Keratinocyte (primary cell): Measurements from ENCODE around the gene GHRHR. TPM values are rescaled to one million over a fixed set of nuclear protein-coding genes. Genes with fewer than 3 reads are reported as not detected.

Experiments used
- DNase-seq: peaks from one replicate; pipeline ENCODE4 v3.0.0-alpha.2; 2011; ENCODE audit warnings: low read depth, missing footprints, low spot score
- FAIRE-seq: peaks from 2 replicates; lab custom pipeline; 2011; peaks lifted over from hg19 to GRCh38; lab: Jason Lieb, UNC
- H2AFZ ChIP-seq: 2 replicates; pipeline ENCODE4 v1.6.0; 2012; ENCODE audit warnings: low read length, control low read depth, inconsistent platforms; ENCODE audit not compliant: control insufficient read depth
- H3K27ac ChIP-seq: 2 replicates; pipeline ENCODE4 v1.5.1; 2011; ENCODE audit warnings: low read length; ENCODE audit not compliant: control insufficient read depth, insufficient read depth
- H3K27me3 ChIP-seq: 3 replicates; pipeline ENCODE4 v1.6.0; 2011; ENCODE audit warnings: low read length; ENCODE audit not compliant: control insufficient read depth, insufficient read depth; ENCODE audit errors: extremely low read depth
- H3K36me3 ChIP-seq, 2 experiments: 2 replicates in 1 of 2; 3 replicates in 1 of 2; pipeline ENCODE4 v1.5.1; 2011; ENCODE audit warnings: low read length in 2 of 2, mild to moderate bottlenecking in 1 of 2; ENCODE audit not compliant: control insufficient read depth in 2 of 2, insufficient read depth in 2 of 2; ENCODE audit errors: extremely low read depth in 1 of 2
- H3K4me1 ChIP-seq: 3 replicates; pipeline ENCODE4 v1.5.1; 2011; ENCODE audit warnings: low read length; ENCODE audit not compliant: control insufficient read depth, insufficient read depth; ENCODE audit errors: extremely low read depth
- H3K4me2 ChIP-seq: 3 replicates; pipeline ENCODE4 v1.6.0; 2011; ENCODE audit warnings: low read depth, low read length; ENCODE audit not compliant: control insufficient read depth, insufficient read depth; ENCODE audit errors: extremely low read depth
- H3K4me3 ChIP-seq, 3 experiments: fragments of 200-600 bp in 1 of 3; sonication (generic) in 1 of 3; 2 replicates in 2 of 3; 3 replicates in 1 of 3; pipeline ENCODE4 v1.5.1; 2011 to 2016; ENCODE audit warnings: low read length in 3 of 3, mild to moderate bottlenecking in 3 of 3, control low read depth in 2 of 3, inconsistent platforms in 1 of 3, low read depth in 1 of 3, mixed read lengths in 1 of 3, mixed run types in 1 of 3, moderate library complexity in 1 of 3; ENCODE audit not compliant: control insufficient read depth in 2 of 3, insufficient read depth in 2 of 3; ENCODE audit errors: extremely low read depth in 1 of 3
- H3K79me2 ChIP-seq: 2 replicates; pipeline ENCODE4 v1.6.0; 2012; ENCODE audit warnings: low read length; ENCODE audit not compliant: control insufficient read depth, insufficient read depth
- H3K9ac ChIP-seq: 3 replicates; pipeline ENCODE4 v1.6.0; 2011; ENCODE audit warnings: low read length; ENCODE audit not compliant: control insufficient read depth, insufficient read depth; ENCODE audit errors: extremely low read depth
- H3K9me1 ChIP-seq: 3 replicates; pipeline ENCODE4 v1.6.0; 2011; ENCODE audit warnings: low read length; ENCODE audit not compliant: control insufficient read depth, insufficient read depth; ENCODE audit errors: extremely low read depth
- H3K9me3 ChIP-seq: 2 replicates; pipeline ENCODE4 v1.5.1; 2012; ENCODE audit warnings: low read depth, low read length; ENCODE audit not compliant: control insufficient read depth
- H4K20me1 ChIP-seq: 3 replicates; pipeline ENCODE4 v1.6.0; 2011; ENCODE audit warnings: low read length; ENCODE audit not compliant: control insufficient read depth, insufficient read depth; ENCODE audit errors: extremely low read depth
- EZH2 ChIP-seq: IDR thresholded peaks from one replicate; pipeline ENCODE4 v1.6.1; 2012; ENCODE audit warnings: inconsistent platforms, mild to moderate bottlenecking, low read length, moderate library complexity
- dilution Hi-C: fragments of 300-500 bp; cut with MboI; formaldehyde crosslinking; loops from one replicate; pipeline ENCODE4 v1.7.0; 2020; ENCODE audit warnings: low sequenced_read_pairs; ENCODE audit not compliant: extremely low pct_ligation_motif_present
- polyA plus RNA-seq, 5 experiments: library from polyadenylated mRNA; depleted of rRNA in 3 of 5; stranded (reverse) in 3 of 5; stranded (forward) in 1 of 5; unstranded in 1 of 5; fragments of >200 nt; gene quantifications; 1 replicate in 1 of 5; 2 replicates in 3 of 5; 3 replicates in 1 of 5; pipeline versions ENCODE4 v1.2.1 to v1.2.3, GENCODE V29; 2011 to 2012; ENCODE audit warnings: missing spikeins in 2 of 5, low read depth in 1 of 5, low replicate concordance in 1 of 5
- TF ChIP-seq, protein P1 (sequence below), 3 experiments: IDR thresholded peaks in 1 of 3; conservative IDR thresholded peaks in 1 of 3; optimal IDR thresholded peaks in 1 of 3; 2 replicates in 2 of 3; 3 replicates in 1 of 3; pipeline versions ENCODE3 to v1.5.1; 2011; ENCODE audit warnings: low read length in 3 of 3, mild to moderate bottlenecking in 3 of 3, moderate library complexity in 2 of 3, control low read depth in 1 of 3, inconsistent platforms in 1 of 3; ENCODE audit not compliant: insufficient read depth in 2 of 3; ENCODE audit errors: extremely low read depth in 1 of 3

GHRHR gene
- polyA plus RNA-seq, 1 donor (not counting 4 experiments of a cell fraction or from before 2014, with no cell fraction given) = not detected

DNA sequence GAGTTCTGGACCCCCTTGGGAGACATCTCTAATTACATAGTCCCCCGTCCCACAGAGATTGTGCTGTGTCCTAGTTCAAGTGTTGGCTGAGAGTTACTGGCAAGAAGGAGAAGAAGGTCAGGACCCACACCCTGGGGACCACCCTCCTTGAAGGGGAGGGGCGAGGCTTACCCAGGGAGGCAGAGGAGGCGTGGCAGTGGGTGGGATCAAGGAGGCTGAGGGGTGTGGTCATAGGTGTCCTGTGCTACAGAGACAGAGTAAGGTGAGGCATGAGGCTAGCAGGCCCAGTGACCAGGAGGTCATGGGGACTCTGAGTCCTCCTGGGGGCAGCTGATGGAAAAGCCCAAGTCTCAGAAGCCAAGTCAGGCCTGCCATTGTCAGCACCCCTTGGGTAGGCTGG is 59.0 kb downstream of the GHRHR start:
- DNase-seq (no peak), FAIRE-seq (no peak)
- H3K4me3 ChIP-seq = no peak overlapping the region
- H2AFZ ChIP-seq = no peak overlapping the region
- H3K27me3 ChIP-seq = peaks cover 17% of the 10 kb centered on the region
- H3K27ac ChIP-seq = no peak overlapping the region
- no peak overlapping the region for H3K4me2 ChIP-seq
- no peaks in the 10 kb centered on the region for H3K79me2 ChIP-seq
- H3K9me3 ChIP-seq = no peaks in the 10 kb centered on the region
- H3K4me1 ChIP-seq = no peaks in the 10 kb centered on the region
- no peaks in the 10 kb centered on the region for H4K20me1 ChIP-seq
- TF ChIP-seq, protein P1, sequence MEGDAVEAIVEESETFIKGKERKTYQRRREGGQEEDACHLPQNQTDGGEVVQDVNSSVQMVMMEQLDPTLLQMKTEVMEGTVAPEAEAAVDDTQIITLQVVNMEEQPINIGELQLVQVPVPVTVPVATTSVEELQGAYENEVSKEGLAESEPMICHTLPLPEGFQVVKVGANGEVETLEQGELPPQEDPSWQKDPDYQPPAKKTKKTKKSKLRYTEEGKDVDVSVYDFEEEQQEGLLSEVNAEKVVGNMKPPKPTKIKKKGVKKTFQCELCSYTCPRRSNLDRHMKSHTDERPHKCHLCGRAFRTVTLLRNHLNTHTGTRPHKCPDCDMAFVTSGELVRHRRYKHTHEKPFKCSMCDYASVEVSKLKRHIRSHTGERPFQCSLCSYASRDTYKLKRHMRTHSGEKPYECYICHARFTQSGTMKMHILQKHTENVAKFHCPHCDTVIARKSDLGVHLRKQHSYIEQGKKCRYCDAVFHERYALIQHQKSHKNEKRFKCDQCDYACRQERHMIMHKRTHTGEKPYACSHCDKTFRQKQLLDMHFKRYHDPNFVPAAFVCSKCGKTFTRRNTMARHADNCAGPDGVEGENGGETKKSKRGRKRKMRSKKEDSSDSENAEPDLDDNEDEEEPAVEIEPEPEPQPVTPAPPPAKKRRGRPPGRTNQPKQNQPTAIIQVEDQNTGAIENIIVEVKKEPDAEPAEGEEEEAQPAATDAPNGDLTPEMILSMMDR (optimal IDR thresholded peaks at IDR 0.05 in 1 of 3, IDR thresholded peaks at IDR 0.05 in 1 of 3, conservative IDR thresholded peaks at IDR 0.05 in 1 of 3; ENCODE audit: extremely low read depth in 1 of 3, insufficient read depth in 2 of 3, low read length in 3 of 3) = no peak
- TF ChIP-seq EZH2 = no peak
- H3K9me1 ChIP-seq = no peaks in the 10 kb centered on the region
- dilution Hi-C loops = no loop called here
- no peak overlapping the region for H3K9ac ChIP-seq
- H3K36me3 ChIP-seq = no peaks in the 10 kb centered on the region

DNA sequence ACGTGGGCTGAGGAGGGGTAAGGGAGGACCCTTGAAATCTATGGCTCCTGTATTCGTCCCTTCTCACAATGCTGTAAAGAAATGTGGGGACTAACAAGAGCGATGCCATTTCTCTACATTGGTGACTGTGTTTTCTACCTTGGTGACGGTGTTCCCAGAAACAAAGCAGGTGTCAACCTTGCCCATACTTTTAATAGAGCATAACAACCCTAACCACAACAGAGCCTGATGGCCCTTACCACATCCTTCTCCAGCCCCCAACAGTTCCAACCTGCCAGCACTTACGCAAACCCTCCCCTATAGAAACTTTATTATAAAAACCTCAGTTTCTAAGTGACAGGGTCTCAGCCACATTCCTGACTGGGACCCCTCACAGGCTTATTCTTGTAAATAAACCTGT is 60.1 kb downstream of the GHRHR start:
- no peaks in the 10 kb centered on the region for H3K79me2 ChIP-seq
- H3K9me3 ChIP-seq = no peaks in the 10 kb centered on the region
- H3K27me3 ChIP-seq = peaks cover 17% of the 10 kb centered on the region
- no peak for TF ChIP-seq EZH2
- TF ChIP-seq, protein P1 (optimal IDR thresholded peaks at IDR 0.05 in 1 of 3, IDR thresholded peaks at IDR 0.05 in 1 of 3, conservative IDR thresholded peaks at IDR 0.05 in 1 of 3; ENCODE audit: extremely low read depth in 1 of 3, insufficient read depth in 2 of 3, low read length in 3 of 3) = no peak
- no peak overlapping the region for H3K4me2 ChIP-seq
- H4K20me1 ChIP-seq = no peaks in the 10 kb centered on the region
- H3K9me1 ChIP-seq = no peaks in the 10 kb centered on the region
- H3K4me1 ChIP-seq = no peaks in the 10 kb centered on the region
- no peak overlapping the region for H3K27ac ChIP-seq
- H2AFZ ChIP-seq = no peak overlapping the region
- no peak for DNase-seq
- no peak for FAIRE-seq
- dilution Hi-C loops = no loop called here
- no peak overlapping the region for H3K4me3 ChIP-seq
- no peaks in the 10 kb centered on the region for H3K36me3 ChIP-seq
- no peak overlapping the region for H3K9ac ChIP-seq
